Activated CD4-positive, alpha-beta T cell treated with anti-CD3 and anti-CD28 coated beads for 24 hours (primary cell): ENCODE measurements around the gene HS3ST4.
A peak's percentile ranks its signal among the peaks of the same experiment; 100 is the strongest.

Experiments
- DNase-seq, 2 donors: peaks; one replicate each; pipeline ENCODE4 v3.0.0-alpha.2; 2020; ENCODE audit warnings: low read depth in 2 of 2

Gene HS3ST4

GRCh38 chr16:25894093-25894492 is 202.3 kb downstream of the HS3ST4 start:
- DNase-seq, result no peak

- no peak for DNase-seq
These were observed 203.6 kb downstream of the HS3ST4 start for GRCh38 chr16:25895380-25895779.

GRCh38 chr16:25896411-25896810 is 204.7 kb downstream of the HS3ST4 start:
- DNase-seq, result no peak

GRCh38 chr16:25897702-25898101 is 205.9 kb downstream of the HS3ST4 start:
- DNase-seq, result no peak

GRCh38 chr16:25905810-25906209 is 214.1 kb downstream of the HS3ST4 start:
- DNase-seq, result no peak

- no peak for DNase-seq
These were observed 219.2 kb downstream of the HS3ST4 start for GRCh38 chr16:25910971-25911370.

GRCh38 chr16:25912321-25912720 is 220.6 kb downstream of the HS3ST4 start:
- DNase-seq, result no peak

- DNase-seq, result no peak
These were observed 222.7 kb downstream of the HS3ST4 start for GRCh38 chr16:25914357-25914962.

- DNase-seq, result no peak
These were observed 224.3 kb downstream of the HS3ST4 start for GRCh38 chr16:25916037-25916436.

GRCh38 chr16:25922438-25922837 is 230.7 kb downstream of the HS3ST4 start:
- DNase-seq, result no peak

- DNase-seq, result no peak
These were observed 233.7 kb downstream of the HS3ST4 start for GRCh38 chr16:25925421-25925820.

GRCh38 chr16:25931473-25932035 is 239.8 kb downstream of the HS3ST4 start:
- DNase-seq, result no peak

- no peak for DNase-seq
These were observed 250.2 kb downstream of the HS3ST4 start for GRCh38 chr16:25941800-25942499.

- no peak for DNase-seq
These were observed 259.0 kb downstream of the HS3ST4 start for GRCh38 chr16:25950586-25951281.

- no peak for DNase-seq
These were observed 260.2 kb downstream of the HS3ST4 start for GRCh38 chr16:25951999-25952398.

- DNase-seq, result no peak
These were observed 261.2 kb downstream of the HS3ST4 start for GRCh38 chr16:25952983-25953382.

- no peak for DNase-seq
These were observed 265.9 kb downstream of the HS3ST4 start for GRCh38 chr16:25957707-25958106.

GRCh38 chr16:25959221-25959620 is 267.5 kb downstream of the HS3ST4 start:
- DNase-seq, result no peak

GRCh38 chr16:25966172-25967097 is 274.7 kb downstream of the HS3ST4 start:
- DNase-seq, result peak in 1 of 2 donors; percentile 1

- no peak for DNase-seq
These were observed 285.4 kb downstream of the HS3ST4 start for GRCh38 chr16:25977121-25977520.

GRCh38 chr16:25978218-25978617 is 286.5 kb downstream of the HS3ST4 start:
- no peak for DNase-seq

GRCh38 chr16:25988084-25988483 is 296.3 kb downstream of the HS3ST4 start:
- no peak for DNase-seq
